CD4-positive, alpha-beta memory T cell (primary cell): Measurements from ENCODE around the gene GPR45. TPM values are rescaled to one million over a fixed set of nuclear protein-coding genes. Genes with fewer than 3 reads are reported as not detected.
"Not testable (repeated sequence)": the region's sequence is repeated elsewhere in the genome, so short reads cannot be mapped to it uniquely, and the experiment has no call there.

Experiments
- CTCF ChIA-PET: fragments of 350-600 bp; sonication (Branson Sonifier 250); formaldehyde crosslinking; loops from one replicate; lab custom pipeline; 2021; ENCODE audit warnings: inconsistent platforms; ENCODE audit not compliant: partially characterized antibody; lab: Charles Lee
- POLR2A ChIA-PET: fragments of 350-600 bp; sonication (Branson Sonifier 250); formaldehyde crosslinking; loops from one replicate; lab custom pipeline; 2021; ENCODE audit not compliant: partially characterized antibody; lab: Charles Lee
- DNase-seq, 5 donors: peaks; one replicate each; pipeline versions ENCODE4 v3.0.0 to v3.0.0-alpha.2; 2020 to 2022; ENCODE audit warnings: mixed read lengths in 1 of 5
- H3K27ac ChIP-seq: one replicate; pipeline ENCODE4 v1.7.0; 2013; ENCODE audit warnings: low read depth, low read length
- H3K27me3 ChIP-seq: 2 replicates; pipeline ENCODE4 v1.7.0; 2013; ENCODE audit warnings: mild to moderate bottlenecking, low read length, moderate library complexity; ENCODE audit not compliant: insufficient read depth
- H3K36me3 ChIP-seq: 2 replicates; pipeline ENCODE4 v1.7.0; 2013; ENCODE audit warnings: mild to moderate bottlenecking, low read length, moderate library complexity; ENCODE audit not compliant: insufficient read depth
- H3K4me1 ChIP-seq: 2 replicates; pipeline ENCODE4 v1.7.0; 2013; ENCODE audit warnings: mild to moderate bottlenecking, low read length, moderate library complexity; ENCODE audit not compliant: insufficient read depth
- H3K4me3 ChIP-seq, 2 donors: one replicate each; pipeline ENCODE4 v1.7.0; 2013; ENCODE audit warnings: low read length in 2 of 2, mild to moderate bottlenecking in 1 of 2
- H3K9me3 ChIP-seq, 2 donors: one replicate each; pipeline ENCODE4 v1.7.0; 2013; ENCODE audit warnings: low read length in 2 of 2, control low read depth in 1 of 2; ENCODE audit not compliant: control insufficient read depth in 1 of 2
- H3K27ac Mint-ChIP-seq, 7 donors: one replicate each; pipeline ENCODE4 v1.8.0; 2020 to 2021; ENCODE audit warnings: mixed read lengths in 7 of 7, mild to moderate bottlenecking in 6 of 7, inconsistent platforms in 3 of 7, moderate library complexity in 3 of 7
- H3K27me3 Mint-ChIP-seq, 2 donors: one replicate each; pipeline ENCODE4 v1.8.0; 2020 to 2021; ENCODE audit warnings: mixed read lengths in 2 of 2
- H3K36me3 Mint-ChIP-seq, 2 donors: one replicate each; pipeline ENCODE4 v1.8.0; 2020 to 2021; ENCODE audit warnings: mixed read lengths in 2 of 2, inconsistent platforms in 1 of 2, mild to moderate bottlenecking in 1 of 2
- H3K4me1 Mint-ChIP-seq, 4 donors: one replicate each; pipeline ENCODE4 v1.8.0; 2020 to 2021; ENCODE audit warnings: mixed read lengths in 4 of 4, mild to moderate bottlenecking in 1 of 4
- H3K4me3 Mint-ChIP-seq, 8 donors: one replicate each; pipeline ENCODE4 v1.8.0; 2020 to 2021; ENCODE audit warnings: mixed read lengths in 8 of 8, mild to moderate bottlenecking in 7 of 8, moderate library complexity in 6 of 8, inconsistent platforms in 3 of 8
- H3K9me3 Mint-ChIP-seq, 8 donors: one replicate each; pipeline ENCODE4 v1.8.0; 2020 to 2021; ENCODE audit warnings: mixed read lengths in 8 of 8, mild to moderate bottlenecking in 5 of 8, inconsistent platforms in 3 of 8, moderate library complexity in 1 of 8
- intact Hi-C: fragments of 100-400 bp; cut with micrococcal nuclease; formaldehyde crosslinking; loops from one replicate; pipeline ENCODE4 v1.15.1; 2023
- polyA plus RNA-seq, 2 donors: library from polyadenylated mRNA; unstranded; fragments of 300-500 nt; fragmentation: Illumina TruSeq; gene quantifications; one replicate each; pipeline ENCODE4 v1.2.3, GENCODE V29; 2021
- total RNA-seq, 2 experiments: library from RNA; stranded (reverse); gene quantifications; one replicate each; pipeline ENCODE4 v1.2.3, GENCODE V29; 2021

The GPR45 gene
- total and polyA plus RNA-seq, 4 experiments from 2014 or later: not detected

GRCh38 chr2:105243961-105244360, 2.4 kb downstream of the GPR45 start:
- H3K27me3 Mint-ChIP-seq: peaks cover 2 to 5% of the 10 kb centered on the region in 2 donors

DNA sequence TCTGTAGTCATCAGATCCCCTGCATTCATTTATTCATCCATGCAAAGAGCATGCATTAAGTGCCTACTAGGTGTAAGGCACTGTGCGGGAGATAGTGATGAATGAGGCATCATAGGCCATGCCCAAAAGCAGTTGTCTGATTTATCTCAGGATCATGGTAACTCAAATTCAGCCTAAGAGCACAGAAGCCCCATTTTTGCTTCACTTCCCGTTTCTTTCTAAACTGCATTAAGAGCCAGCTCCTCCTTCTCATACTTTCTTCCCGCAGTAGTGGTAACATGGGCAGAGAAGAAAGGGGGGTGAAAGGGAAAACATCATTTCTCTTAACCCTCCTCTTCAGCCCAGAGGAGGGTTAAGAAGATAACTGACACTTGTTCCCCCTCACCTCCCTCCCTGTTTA, 2.9 kb downstream of the GPR45 start:
- H3K27ac ChIP-seq: no peak overlapping the region
- no peaks in the 10 kb centered on the region for H3K4me1 Mint-ChIP-seq
- H3K9me3 ChIP-seq: no peaks in the 10 kb centered on the region
- peaks cover 0 to 3% of the 10 kb centered on the region in 2 donors for H3K27me3 Mint-ChIP-seq
- H3K4me3 ChIP-seq: no peak overlapping the region
- no peak for DNase-seq
- no peaks in the 10 kb centered on the region for H3K4me1 ChIP-seq
- no peak overlapping the region for H3K4me3 Mint-ChIP-seq
- POLR2A ChIA-PET: no interaction called here
- no peaks in the 10 kb centered on the region for H3K36me3 Mint-ChIP-seq
- no peaks in the 10 kb centered on the region for H3K36me3 ChIP-seq
- no peaks in the 10 kb centered on the region for H3K27me3 ChIP-seq
- H3K9me3 Mint-ChIP-seq: peaks cover 0 to 2% (median 0%) of the 10 kb centered on the region in 8 donors
- intact Hi-C loops: no loop called here
- H3K27ac Mint-ChIP-seq: no peak overlapping the region
- CTCF ChIA-PET: no interaction called here

More at GRCh38 chr2:105243961-105244360, 2.4 kb downstream of the GPR45 start:
- no peaks in the 10 kb centered on the region for H3K4me1 ChIP-seq
- Mint-ChIP-seq H3K27ac (no peak overlapping the region), H3K4me1 (no peaks in the 10 kb centered on the region), H3K4me3 (no peak overlapping the region), H3K9me3 (peaks cover 0 to 2% (median 0%) of the 10 kb centered on the region in 8 donors), H3K36me3 (no peaks in the 10 kb centered on the region)
- H3K27me3 ChIP-seq: no peaks in the 10 kb centered on the region
- H3K27ac ChIP-seq: no peak overlapping the region
- CTCF ChIA-PET: no interaction called here
- no peak overlapping the region for H3K4me3 ChIP-seq
- intact Hi-C loops: no loop called here
- POLR2A ChIA-PET: no interaction called here
- no peak for DNase-seq
- H3K36me3 ChIP-seq: no peaks in the 10 kb centered on the region
- H3K9me3 ChIP-seq: no peaks in the 10 kb centered on the region

DNA sequence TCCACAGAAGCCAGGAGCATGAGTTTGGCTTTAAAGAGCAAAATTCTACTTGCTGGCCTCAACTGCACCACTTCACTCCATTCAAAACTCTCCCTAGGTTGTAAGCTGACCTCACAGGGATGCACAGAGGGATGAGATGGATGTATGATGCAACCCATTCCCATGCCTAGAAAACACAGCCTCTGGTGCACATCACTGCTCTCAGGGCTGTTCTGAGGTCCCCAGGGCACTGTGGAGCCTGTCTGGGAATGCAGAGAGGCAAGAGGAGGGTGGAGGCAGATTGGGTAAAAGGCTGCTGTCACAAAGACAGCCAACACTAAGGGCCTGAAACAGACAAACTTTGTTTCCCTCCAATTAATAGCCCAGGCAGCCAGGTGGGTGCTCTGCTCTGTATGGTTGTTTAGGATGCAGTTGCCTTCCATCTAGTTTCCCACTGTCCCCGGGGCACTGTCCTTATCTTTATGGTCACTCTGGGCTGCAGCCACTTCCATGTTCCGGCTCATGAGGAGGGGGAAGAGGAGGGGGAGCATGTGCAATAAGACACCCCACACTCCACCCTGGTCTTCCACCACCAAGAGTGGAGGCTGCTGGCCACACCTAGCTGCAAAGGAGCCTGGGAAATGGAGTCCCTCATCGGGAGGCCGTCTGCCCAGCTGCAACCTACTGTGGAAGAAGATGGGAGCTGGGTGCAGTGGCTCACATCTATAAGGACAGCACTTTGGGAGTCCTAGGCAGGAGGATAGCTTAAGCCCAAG, 7.0 kb downstream of the GPR45 start:
- Mint-ChIP-seq H3K36me3 (no peaks in the 10 kb centered on the region), H3K27ac (no peak overlapping the region), H3K27me3 (no peaks in the 10 kb centered on the region), H3K4me3 (no peak overlapping the region), H3K9me3 (peaks cover 0 to 2% (median 0%) of the 10 kb centered on the region in 8 donors), H3K4me1 (no peaks in the 10 kb centered on the region)
- H3K9me3 ChIP-seq: no peaks in the 10 kb centered on the region
- H3K36me3 ChIP-seq: no peaks in the 10 kb centered on the region
- no peaks in the 10 kb centered on the region for H3K27me3 ChIP-seq
- CTCF ChIA-PET: no interaction called here
- POLR2A ChIA-PET: no interaction called here
- intact Hi-C loops: no loop called here
- H3K27ac ChIP-seq: no peak overlapping the region
- no peak overlapping the region for H3K4me3 ChIP-seq
- DNase-seq: no peak
- no peaks in the 10 kb centered on the region for H3K4me1 ChIP-seq

DNA sequence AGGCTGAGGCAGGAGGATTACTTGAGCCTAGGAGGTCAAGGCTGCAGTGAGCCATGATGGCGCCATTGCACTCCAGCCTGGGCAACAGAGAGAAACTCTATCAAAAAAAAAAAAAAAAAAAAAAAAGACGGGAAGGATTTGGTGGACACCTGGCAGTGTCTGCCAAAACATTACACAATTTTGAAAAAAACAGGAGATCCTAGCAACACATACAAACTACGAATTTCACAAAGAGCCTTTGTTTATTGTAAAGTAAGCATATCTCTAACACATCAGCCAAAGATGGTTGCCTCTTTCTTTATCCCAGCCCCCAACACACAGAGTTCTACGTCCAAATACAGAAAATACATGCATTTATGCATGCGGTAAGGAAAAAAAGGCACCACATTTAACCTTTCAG, 7.6 kb downstream of the GPR45 start:
- H3K27ac ChIP-seq: no peak overlapping the region
- no peaks in the 10 kb centered on the region for H3K4me1 Mint-ChIP-seq
- intact Hi-C loops: no loop called here
- no peaks in the 10 kb centered on the region for H3K27me3 ChIP-seq
- ChIA-PET POLR2A (no interaction called here), CTCF (no interaction called here)
- no peak for DNase-seq
- no peaks in the 10 kb centered on the region for H3K4me1 ChIP-seq
- no peaks in the 10 kb centered on the region for H3K36me3 ChIP-seq
- no peak overlapping the region for H3K27ac Mint-ChIP-seq
- H3K9me3 ChIP-seq: no peaks in the 10 kb centered on the region
- H3K4me3 ChIP-seq: no peak overlapping the region
- no peaks in the 10 kb centered on the region for H3K36me3 Mint-ChIP-seq
- H3K4me3 Mint-ChIP-seq: no peak overlapping the region
- no peaks in the 10 kb centered on the region for H3K27me3 Mint-ChIP-seq
- peaks cover 0 to 2% (median 0%) of the 10 kb centered on the region in 8 donors for H3K9me3 Mint-ChIP-seq

- Histone ChIP-seq H3K27ac (no peak overlapping the region), H3K9me3 (no peaks in the 10 kb centered on the region), H3K27me3 (no peaks in the 10 kb centered on the region), H3K4me3 (no peak overlapping the region), H3K4me1 (no peaks in the 10 kb centered on the region), H3K36me3 (no peaks in the 10 kb centered on the region)
- no peaks in the 10 kb centered on the region for H3K4me1 Mint-ChIP-seq
- no peaks in the 10 kb centered on the region for H3K36me3 Mint-ChIP-seq
- no peak for DNase-seq
- peaks cover 0 to 2% (median 0%) of the 10 kb centered on the region in 8 donors for H3K9me3 Mint-ChIP-seq
- ChIA-PET CTCF (no interaction called here), POLR2A (no interaction called here)
- no peak overlapping the region for H3K27ac Mint-ChIP-seq
- intact Hi-C loops: no loop called here
- no peak overlapping the region for H3K4me3 Mint-ChIP-seq
- no peaks in the 10 kb centered on the region for H3K27me3 Mint-ChIP-seq
These were observed 8.3 kb downstream of the GPR45 start for GRCh38 chr2:105249891-105250290.

DNA sequence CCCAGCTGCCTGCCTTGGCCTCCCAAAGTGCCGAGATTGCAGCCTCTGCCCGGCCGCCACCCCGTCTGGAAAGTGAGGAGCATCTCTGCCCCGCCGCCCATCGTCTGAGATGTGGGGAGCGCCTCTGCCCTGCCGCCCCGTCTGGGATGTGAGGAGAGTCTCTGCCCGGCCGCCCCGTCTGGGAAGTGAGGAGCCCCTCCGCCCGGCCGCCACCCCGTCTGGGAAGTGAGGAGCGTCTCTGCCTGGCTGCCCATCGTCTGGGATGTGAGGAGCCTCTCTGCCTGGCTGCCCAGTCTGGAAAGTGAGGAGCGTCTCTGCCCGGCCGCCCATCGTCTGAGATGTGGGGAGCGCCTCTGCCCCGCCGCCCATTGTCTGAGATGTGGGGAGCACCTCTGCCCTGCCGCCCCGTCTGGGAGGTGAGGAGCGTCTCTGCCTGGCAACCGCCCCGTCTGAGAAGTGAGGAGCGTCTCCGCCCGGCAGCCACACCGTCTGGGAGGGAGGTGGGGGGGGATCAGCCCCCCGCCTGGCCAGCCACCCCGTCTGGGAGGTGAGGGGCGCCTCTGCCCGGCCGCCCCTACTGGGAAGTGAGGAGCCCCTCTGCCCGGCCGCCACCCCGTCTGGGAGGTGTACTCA, 9.6 kb downstream of the GPR45 start:
- H3K36me3 ChIP-seq, DNase-seq, POLR2A ChIA-PET, intact Hi-C loops, CTCF ChIA-PET, H3K36me3 Mint-ChIP-seq, H3K27me3 Mint-ChIP-seq, H3K9me3 ChIP-seq, H3K4me1 Mint-ChIP-seq, H3K27ac ChIP-seq, H3K4me3 ChIP-seq, H3K9me3 Mint-ChIP-seq, H3K4me1 ChIP-seq, H3K27ac Mint-ChIP-seq, H3K4me3 Mint-ChIP-seq, H3K27me3 ChIP-seq: not testable (repeated sequence)

DNA sequence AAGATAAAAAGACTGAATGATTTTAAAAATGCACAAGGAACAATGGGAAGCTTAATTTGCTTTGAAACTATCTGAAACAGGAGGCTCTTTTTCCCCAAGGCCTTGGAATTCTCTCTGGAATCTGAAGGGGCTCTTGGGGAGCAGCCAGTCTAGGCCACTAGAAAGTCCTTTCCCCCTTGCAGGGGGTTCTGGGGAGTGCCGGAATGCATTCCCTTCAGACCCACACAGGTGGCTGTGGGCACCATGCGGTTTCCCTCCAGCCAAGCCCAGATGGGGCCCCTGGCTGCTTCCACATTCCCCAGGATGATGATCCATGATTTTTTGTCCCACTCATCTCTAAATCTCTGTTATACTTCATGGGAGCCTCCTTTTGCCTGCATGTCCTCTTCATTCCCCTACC, 10.7 kb downstream of the GPR45 start:
- H3K27ac Mint-ChIP-seq: no peak overlapping the region
- Histone ChIP-seq H3K4me3 (no peak overlapping the region), H3K27me3 (no peaks in the 10 kb centered on the region), H3K4me1 (no peaks in the 10 kb centered on the region), H3K36me3 (no peaks in the 10 kb centered on the region), H3K9me3 (no peaks in the 10 kb centered on the region), H3K27ac (no peak overlapping the region)
- no peak overlapping the region for H3K4me3 Mint-ChIP-seq
- POLR2A ChIA-PET: no interaction called here
- CTCF ChIA-PET: no interaction called here
- no peaks in the 10 kb centered on the region for H3K36me3 Mint-ChIP-seq
- DNase-seq: no peak
- H3K9me3 Mint-ChIP-seq: peaks cover 0 to 2% (median 0%) of the 10 kb centered on the region in 8 donors
- peaks cover 0 to under 1% of the 10 kb centered on the region in 2 donors for H3K27me3 Mint-ChIP-seq
- intact Hi-C loops: no loop called here
- no peaks in the 10 kb centered on the region for H3K4me1 Mint-ChIP-seq
